ENCODE data around the gene TMEM108. TPM values are rescaled to one million over a fixed set of nuclear protein-coding genes. Genes with fewer than 3 reads are reported as not detected.

TMEM108 gene
- polyA plus RNA-seq, 1 donor from 2014 or later, result 2.1 TPM

DNA sequence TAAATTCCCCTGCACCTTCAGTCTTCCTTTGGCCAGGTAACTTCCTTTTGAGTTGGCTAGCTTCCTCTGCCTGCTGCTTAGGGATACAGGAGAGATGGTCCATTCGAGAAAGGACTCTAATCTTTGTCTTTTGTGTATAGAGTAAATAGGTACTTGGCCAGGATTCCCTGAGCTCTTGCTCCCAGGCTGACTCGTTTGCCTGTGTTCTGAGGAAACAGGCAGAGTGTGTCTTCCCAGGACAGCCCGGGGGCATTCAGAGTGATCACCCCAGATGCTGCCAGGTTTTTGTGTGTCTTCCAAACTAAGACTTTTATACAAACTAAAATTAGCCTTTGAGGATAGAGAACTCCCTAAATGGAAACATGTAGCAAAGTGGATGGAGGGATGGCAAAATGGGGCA lies 39.5 kb downstream of the TMEM108 start:
- Histone ChIP-seq H3K9me3 (ENCODE audit: low read length) (no peaks in the 10 kb centered on the region), H3F3A (ENCODE audit: insufficient read depth, low read length, poor library complexity, severe bottlenecking) (no peaks in the 10 kb centered on the region), H3K4me2 (ENCODE audit: low read length) (no peak overlapping the region), H3K36me3 (ENCODE audit: insufficient read depth, low read length) (no peaks in the 10 kb centered on the region), H3K9me2 (ENCODE audit: insufficient read depth, low read length) (no peaks in the 10 kb centered on the region), H4K20me1 (ENCODE audit: insufficient read depth) (no peaks in the 10 kb centered on the region), H2AFZ (ENCODE audit: low read depth, low read length) (no peak overlapping the region), H3K4me3 (ENCODE audit: low read length) (no peak overlapping the region), H3K9ac (ENCODE audit: low read length) (no peak overlapping the region), H3K27ac (ENCODE audit: low read length) (no peak overlapping the region), H3K27me3 (ENCODE audit: insufficient read depth, low read depth, low read length) (no peaks in the 10 kb centered on the region), H3K79me2 (replicated peaks; ENCODE audit: insufficient read depth, low read length) (no peaks in the 10 kb centered on the region)
- TF ChIP-seq TAF1 (IDR thresholded peaks at IDR 0.05; ENCODE audit: low read depth) (no peak), POLR2AphosphoS5 (IDR thresholded peaks at IDR 0.05) (no peak), EP300 (conservative IDR thresholded peaks at IDR 0.05; ENCODE audit: poor library complexity, severe bottlenecking) (no peak), MXI1 (conservative IDR thresholded peaks at IDR 0.05; ENCODE audit: poor library complexity, severe bottlenecking) (no peak), SMC3 (conservative IDR thresholded peaks at IDR 0.05; ENCODE audit: poor library complexity) (no peak), RAD21 (conservative IDR thresholded peaks at IDR 0.05) (no peak), EZH2 (IDR thresholded peaks at IDR 0.05; ENCODE audit: borderline replicate concordance, insufficient read depth, low read length, poor library complexity, severe bottlenecking) (no peak)
- TF ChIP-seq, protein P1, sequence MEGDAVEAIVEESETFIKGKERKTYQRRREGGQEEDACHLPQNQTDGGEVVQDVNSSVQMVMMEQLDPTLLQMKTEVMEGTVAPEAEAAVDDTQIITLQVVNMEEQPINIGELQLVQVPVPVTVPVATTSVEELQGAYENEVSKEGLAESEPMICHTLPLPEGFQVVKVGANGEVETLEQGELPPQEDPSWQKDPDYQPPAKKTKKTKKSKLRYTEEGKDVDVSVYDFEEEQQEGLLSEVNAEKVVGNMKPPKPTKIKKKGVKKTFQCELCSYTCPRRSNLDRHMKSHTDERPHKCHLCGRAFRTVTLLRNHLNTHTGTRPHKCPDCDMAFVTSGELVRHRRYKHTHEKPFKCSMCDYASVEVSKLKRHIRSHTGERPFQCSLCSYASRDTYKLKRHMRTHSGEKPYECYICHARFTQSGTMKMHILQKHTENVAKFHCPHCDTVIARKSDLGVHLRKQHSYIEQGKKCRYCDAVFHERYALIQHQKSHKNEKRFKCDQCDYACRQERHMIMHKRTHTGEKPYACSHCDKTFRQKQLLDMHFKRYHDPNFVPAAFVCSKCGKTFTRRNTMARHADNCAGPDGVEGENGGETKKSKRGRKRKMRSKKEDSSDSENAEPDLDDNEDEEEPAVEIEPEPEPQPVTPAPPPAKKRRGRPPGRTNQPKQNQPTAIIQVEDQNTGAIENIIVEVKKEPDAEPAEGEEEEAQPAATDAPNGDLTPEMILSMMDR (IDR thresholded peaks at IDR 0.05; ENCODE audit: poor library complexity, severe bottlenecking), result no peak
- TF ChIP-seq, protein P2, sequence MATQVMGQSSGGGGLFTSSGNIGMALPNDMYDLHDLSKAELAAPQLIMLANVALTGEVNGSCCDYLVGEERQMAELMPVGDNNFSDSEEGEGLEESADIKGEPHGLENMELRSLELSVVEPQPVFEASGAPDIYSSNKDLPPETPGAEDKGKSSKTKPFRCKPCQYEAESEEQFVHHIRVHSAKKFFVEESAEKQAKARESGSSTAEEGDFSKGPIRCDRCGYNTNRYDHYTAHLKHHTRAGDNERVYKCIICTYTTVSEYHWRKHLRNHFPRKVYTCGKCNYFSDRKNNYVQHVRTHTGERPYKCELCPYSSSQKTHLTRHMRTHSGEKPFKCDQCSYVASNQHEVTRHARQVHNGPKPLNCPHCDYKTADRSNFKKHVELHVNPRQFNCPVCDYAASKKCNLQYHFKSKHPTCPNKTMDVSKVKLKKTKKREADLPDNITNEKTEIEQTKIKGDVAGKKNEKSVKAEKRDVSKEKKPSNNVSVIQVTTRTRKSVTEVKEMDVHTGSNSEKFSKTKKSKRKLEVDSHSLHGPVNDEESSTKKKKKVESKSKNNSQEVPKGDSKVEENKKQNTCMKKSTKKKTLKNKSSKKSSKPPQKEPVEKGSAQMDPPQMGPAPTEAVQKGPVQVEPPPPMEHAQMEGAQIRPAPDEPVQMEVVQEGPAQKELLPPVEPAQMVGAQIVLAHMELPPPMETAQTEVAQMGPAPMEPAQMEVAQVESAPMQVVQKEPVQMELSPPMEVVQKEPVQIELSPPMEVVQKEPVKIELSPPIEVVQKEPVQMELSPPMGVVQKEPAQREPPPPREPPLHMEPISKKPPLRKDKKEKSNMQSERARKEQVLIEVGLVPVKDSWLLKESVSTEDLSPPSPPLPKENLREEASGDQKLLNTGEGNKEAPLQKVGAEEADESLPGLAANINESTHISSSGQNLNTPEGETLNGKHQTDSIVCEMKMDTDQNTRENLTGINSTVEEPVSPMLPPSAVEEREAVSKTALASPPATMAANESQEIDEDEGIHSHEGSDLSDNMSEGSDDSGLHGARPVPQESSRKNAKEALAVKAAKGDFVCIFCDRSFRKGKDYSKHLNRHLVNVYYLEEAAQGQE (IDR thresholded peaks at IDR 0.05; ENCODE audit: borderline replicate concordance), result no peak

DNA sequence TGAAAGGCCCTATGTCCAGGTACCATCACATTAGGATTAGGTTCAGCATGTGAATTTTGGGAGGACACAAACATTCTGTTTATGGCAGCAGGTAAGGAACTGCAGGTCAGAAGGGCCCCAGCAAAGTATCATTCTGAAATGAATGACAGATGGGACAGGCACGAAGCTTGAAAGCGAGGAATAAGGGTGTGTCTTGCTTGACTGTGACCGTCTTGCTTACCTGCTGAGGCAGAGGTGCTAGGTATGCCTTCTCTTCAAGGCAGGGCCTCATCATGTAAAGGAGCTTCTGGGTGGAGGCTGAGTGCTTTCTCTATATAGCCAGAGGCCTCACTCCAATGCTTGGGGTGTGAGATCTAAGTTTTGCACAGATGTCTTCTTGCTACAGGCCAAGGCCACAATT lies 41.4 kb downstream of the TMEM108 start:
- TF ChIP-seq, protein P1 (IDR thresholded peaks at IDR 0.05; ENCODE audit: poor library complexity, severe bottlenecking), result no peak
- no peak for TF ChIP-seq POLR2AphosphoS5 (IDR thresholded peaks at IDR 0.05)
- no peak for TF ChIP-seq TAF1 (IDR thresholded peaks at IDR 0.05; ENCODE audit: low read depth)
- TF ChIP-seq EP300 (conservative IDR thresholded peaks at IDR 0.05; ENCODE audit: poor library complexity, severe bottlenecking), result no peak
- no peak for TF ChIP-seq SMC3 (conservative IDR thresholded peaks at IDR 0.05; ENCODE audit: poor library complexity)
- TF ChIP-seq MXI1 (conservative IDR thresholded peaks at IDR 0.05; ENCODE audit: poor library complexity, severe bottlenecking), result no peak
- TF ChIP-seq, protein P2 (IDR thresholded peaks at IDR 0.05; ENCODE audit: borderline replicate concordance), result no peak
- Histone ChIP-seq H3K9me3 (ENCODE audit: low read length) (no peaks in the 10 kb centered on the region), H3F3A (ENCODE audit: insufficient read depth, low read length, poor library complexity, severe bottlenecking) (no peaks in the 10 kb centered on the region), H2AFZ (ENCODE audit: low read depth, low read length) (no peak overlapping the region), H3K27me3 (ENCODE audit: insufficient read depth, low read depth, low read length) (no peaks in the 10 kb centered on the region), H3K4me2 (ENCODE audit: low read length) (no peak overlapping the region), H3K9me2 (ENCODE audit: insufficient read depth, low read length) (no peaks in the 10 kb centered on the region), H3K27ac (ENCODE audit: low read length) (no peak overlapping the region), H3K4me3 (ENCODE audit: low read length) (no peak overlapping the region), H3K36me3 (ENCODE audit: insufficient read depth, low read length) (no peaks in the 10 kb centered on the region), H3K9ac (ENCODE audit: low read length) (no peak overlapping the region), H3K79me2 (replicated peaks; ENCODE audit: insufficient read depth, low read length) (no peaks in the 10 kb centered on the region), H4K20me1 (ENCODE audit: insufficient read depth) (no peaks in the 10 kb centered on the region)

Measured in neural cell (in vitro differentiated cells).